ENCODE results near the gene POLR3H. TPM values are rescaled to one million over a fixed set of nuclear protein-coding genes. Genes with fewer than 3 reads are reported as not detected.

Gene POLR3H
- total RNA-seq, 1 donor from 2014 or later = 44.5 TPM

DNA sequence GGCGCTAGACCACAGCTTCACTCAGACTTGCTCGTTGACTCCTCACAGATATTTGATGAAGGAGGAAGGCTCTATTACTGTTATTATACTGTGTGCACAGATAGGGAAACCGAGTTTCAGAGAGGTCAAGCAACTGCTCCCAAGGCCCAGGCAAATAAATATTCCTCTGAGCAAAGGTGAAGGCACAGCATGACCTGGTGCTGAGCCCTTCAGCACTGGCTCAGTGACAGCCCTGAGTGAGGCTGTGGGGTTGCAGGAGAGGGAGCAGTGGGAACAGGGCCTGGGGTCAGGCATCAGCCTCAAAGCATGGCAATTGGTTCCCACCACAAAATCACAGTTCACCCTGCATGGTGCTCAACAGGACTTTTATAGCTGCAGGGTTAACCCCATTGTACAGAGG, 7.1 kb downstream of the POLR3H start:
- Mint-ChIP-seq H3K36me3 (ENCODE audit: low read depth, unreplicated experiment) (peaks cover 12% of the 10 kb centered on the region), H3K27me3 (ENCODE audit: low read depth, unreplicated experiment) (no peaks in the 10 kb centered on the region), H3K9me3 (ENCODE audit: unreplicated experiment) (no peaks in the 10 kb centered on the region), H3K4me1 (ENCODE audit: low read depth, unreplicated experiment) (peaks cover 8% of the 10 kb centered on the region), H3K27ac (ENCODE audit: unreplicated experiment) (no peak overlapping the region), H3K4me3 (ENCODE audit: unreplicated experiment) (no peak overlapping the region)
- Histone ChIP-seq H4K20me1 (ENCODE audit: insufficient read depth, low read length) (peaks cover 68% of the 10 kb centered on the region), H3K4me2 (ENCODE audit: low read length) (no peak overlapping the region), H3K9ac (ENCODE audit: low read length) (no peak overlapping the region), H3K36me3 (ENCODE audit: insufficient read depth, low read length) (peaks cover 3% of the 10 kb centered on the region), H3K79me2 (ENCODE audit: insufficient read depth, low read length) (peaks cover 68% of the 10 kb centered on the region), H2AFZ (ENCODE audit: low read depth, low read length) (no peak overlapping the region), H3K27ac (ENCODE audit: low read depth, low read length) (no peak overlapping the region), H3K27me3 (ENCODE audit: insufficient read depth, low read length) (no peaks in the 10 kb centered on the region), H3K4me1 (ENCODE audit: insufficient read depth, low read length) (no peaks in the 10 kb centered on the region), H3K4me3 (ENCODE audit: insufficient read depth, low read depth, low read length) (no peak overlapping the region), H3K9me3 (ENCODE audit: insufficient read depth, low read depth, low read length) (no peaks in the 10 kb centered on the region)
- DNase-seq (ENCODE audit: low read depth) (no peak), FAIRE-seq (no peak)
- TF ChIP-seq EZH2 (IDR thresholded peaks at IDR 0.05; ENCODE audit: insufficient read depth, low read length) (no peak), CTCF (IDR thresholded peaks at IDR 0.05; ENCODE audit: insufficient read depth, low read depth, low read length) (no peak)

DNA sequence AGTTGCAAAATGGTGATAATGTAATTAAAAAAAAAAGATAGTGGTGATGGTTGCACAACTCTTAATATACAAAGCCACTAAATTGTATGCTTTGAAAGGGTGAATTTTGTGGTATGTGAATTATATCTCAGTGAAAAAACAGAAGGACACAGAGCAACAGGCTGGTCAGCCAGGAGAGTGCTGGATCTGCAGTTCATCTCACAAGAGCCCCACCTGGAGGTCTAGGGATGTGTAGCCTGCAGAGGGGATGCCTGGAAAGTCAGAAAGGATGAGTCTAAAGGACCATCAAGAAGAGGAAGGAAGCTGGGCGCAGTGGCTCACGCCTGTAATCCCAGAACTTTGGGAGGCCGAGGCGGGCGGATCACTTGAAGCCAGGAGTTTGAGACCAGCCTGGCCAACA, 9.0 kb downstream of the POLR3H start:
- Histone ChIP-seq H3K79me2 (ENCODE audit: insufficient read depth, low read length) (peaks cover 69% of the 10 kb centered on the region), H3K4me1 (ENCODE audit: insufficient read depth, low read length) (no peaks in the 10 kb centered on the region), H4K20me1 (ENCODE audit: insufficient read depth, low read length) (peaks cover 70% of the 10 kb centered on the region), H3K4me3 (ENCODE audit: insufficient read depth, low read depth, low read length) (no peak overlapping the region), H3K27ac (ENCODE audit: low read depth, low read length) (no peak overlapping the region), H3K9me3 (ENCODE audit: insufficient read depth, low read depth, low read length) (no peaks in the 10 kb centered on the region), H3K27me3 (ENCODE audit: insufficient read depth, low read length) (no peaks in the 10 kb centered on the region), H2AFZ (ENCODE audit: low read depth, low read length) (no peak overlapping the region), H3K4me2 (ENCODE audit: low read length) (no peak overlapping the region), H3K9ac (ENCODE audit: low read length) (no peak overlapping the region), H3K36me3 (ENCODE audit: insufficient read depth, low read length) (peaks cover 3% of the 10 kb centered on the region)
- TF ChIP-seq CTCF (IDR thresholded peaks at IDR 0.05; ENCODE audit: insufficient read depth, low read depth, low read length) (no peak), EZH2 (IDR thresholded peaks at IDR 0.05; ENCODE audit: insufficient read depth, low read length) (no peak)
- H3K4me3 Mint-ChIP-seq (ENCODE audit: unreplicated experiment) = peak overlapping the region; percentile 50
- FAIRE-seq = no peak
- no peaks in the 10 kb centered on the region for H3K27me3 Mint-ChIP-seq (ENCODE audit: low read depth, unreplicated experiment)
- no peak for DNase-seq (ENCODE audit: low read depth)
- H3K9me3 Mint-ChIP-seq (ENCODE audit: unreplicated experiment) = no peaks in the 10 kb centered on the region
- H3K4me1 Mint-ChIP-seq (ENCODE audit: low read depth, unreplicated experiment) = peaks cover 3% of the 10 kb centered on the region
- H3K36me3 Mint-ChIP-seq (ENCODE audit: low read depth, unreplicated experiment) = peaks cover 16% of the 10 kb centered on the region
- H3K27ac Mint-ChIP-seq (ENCODE audit: unreplicated experiment) = peak overlapping the region; percentile 34

DNA sequence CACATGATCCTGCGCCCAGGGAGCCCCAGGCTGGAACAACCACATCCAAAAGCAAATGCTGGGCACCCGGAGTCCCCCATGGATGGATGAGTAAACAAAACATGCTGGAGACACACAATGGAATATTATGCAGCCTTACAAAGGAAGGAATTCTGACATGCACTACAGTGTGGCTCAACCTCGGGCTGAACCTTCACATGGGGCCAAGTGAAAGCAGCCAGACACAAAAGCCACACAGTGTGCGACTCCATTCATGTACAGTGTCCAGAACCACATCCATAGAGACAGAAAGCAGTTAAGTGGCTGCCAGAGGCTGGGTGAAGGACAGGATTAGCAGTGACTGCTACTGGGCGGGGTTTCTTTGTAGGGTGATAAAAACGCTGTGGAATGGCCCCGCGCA, 10.1 kb downstream of the POLR3H start:
- Mint-ChIP-seq H3K4me1 (ENCODE audit: low read depth, unreplicated experiment) (peaks cover under 1% of the 10 kb centered on the region), H3K36me3 (ENCODE audit: low read depth, unreplicated experiment) (peaks cover 14% of the 10 kb centered on the region), H3K27me3 (ENCODE audit: low read depth, unreplicated experiment) (no peaks in the 10 kb centered on the region), H3K4me3 (ENCODE audit: unreplicated experiment) (no peak overlapping the region), H3K27ac (ENCODE audit: unreplicated experiment) (no peak overlapping the region), H3K9me3 (ENCODE audit: unreplicated experiment) (no peaks in the 10 kb centered on the region)
- H4K20me1 ChIP-seq (ENCODE audit: insufficient read depth, low read length) = peaks cover 68% of the 10 kb centered on the region
- H3K27ac ChIP-seq (ENCODE audit: low read depth, low read length) = no peak overlapping the region
- H3K36me3 ChIP-seq (ENCODE audit: insufficient read depth, low read length) = peaks cover 3% of the 10 kb centered on the region
- H3K27me3 ChIP-seq (ENCODE audit: insufficient read depth, low read length) = no peaks in the 10 kb centered on the region
- FAIRE-seq (no peak), DNase-seq (ENCODE audit: low read depth) (no peak)
- no peaks in the 10 kb centered on the region for H3K4me1 ChIP-seq (ENCODE audit: insufficient read depth, low read length)
- H3K79me2 ChIP-seq (ENCODE audit: insufficient read depth, low read length) = peaks cover 59% of the 10 kb centered on the region
- no peak overlapping the region for H3K9ac ChIP-seq (ENCODE audit: low read length)
- H3K4me2 ChIP-seq (ENCODE audit: low read length) = no peak overlapping the region
- no peaks in the 10 kb centered on the region for H3K9me3 ChIP-seq (ENCODE audit: insufficient read depth, low read depth, low read length)
- no peak for TF ChIP-seq EZH2 (IDR thresholded peaks at IDR 0.05; ENCODE audit: insufficient read depth, low read length)
- no peak overlapping the region for H3K4me3 ChIP-seq (ENCODE audit: insufficient read depth, low read depth, low read length)
- no peak overlapping the region for H2AFZ ChIP-seq (ENCODE audit: low read depth, low read length)

Measured in astrocyte (in vitro differentiated cells and primary cell).